ENCODE measurements around the gene EXOC3L2.

EXOC3L2 gene

GRCh38 chr19:45223879-45224278, 21.3 kb downstream of the EXOC3L2 start:
- no peak for DNase-seq (ENCODE audit: low read depth in 2 of 2, low spot score in 1 of 2)

GRCh38 chr19:45222724-45223123, 22.5 kb downstream of the EXOC3L2 start:
- no peak for DNase-seq (ENCODE audit: low read depth in 2 of 2, low spot score in 1 of 2)

GRCh38 chr19:45218911-45219743, 26.1 kb downstream of the EXOC3L2 start:
- no peak for DNase-seq (ENCODE audit: low read depth in 2 of 2, low spot score in 1 of 2)

- DNase-seq (ENCODE audit: low read depth in 2 of 2, low spot score in 1 of 2) = no peak
These were observed 26.8 kb downstream of the EXOC3L2 start for GRCh38 chr19:45218426-45218825.

GRCh38 chr19:45217957-45218334, 27.3 kb downstream of the EXOC3L2 start:
- DNase-seq (ENCODE audit: low read depth in 2 of 2, low spot score in 1 of 2) = no peak

GRCh38 chr19:45217193-45217956, 27.8 kb downstream of the EXOC3L2 start:
- no peak for DNase-seq (ENCODE audit: low read depth in 2 of 2, low spot score in 1 of 2)

- DNase-seq (ENCODE audit: low read depth in 2 of 2, low spot score in 1 of 2) = no peak
These were observed 28.5 kb downstream of the EXOC3L2 start for GRCh38 chr19:45216667-45217066.

- DNase-seq (ENCODE audit: low read depth in 2 of 2, low spot score in 1 of 2) = no peak
These were observed 29.6 kb downstream of the EXOC3L2 start for GRCh38 chr19:45215391-45216191.

- DNase-seq (ENCODE audit: low read depth in 2 of 2, low spot score in 1 of 2) = no peak
These were observed 32.2 kb downstream of the EXOC3L2 start for GRCh38 chr19:45213031-45213430.

GRCh38 chr19:45211751-45212381, 33.3 kb downstream of the EXOC3L2 start:
- DNase-seq (ENCODE audit: low read depth in 2 of 2, low spot score in 1 of 2) = no peak

- DNase-seq (ENCODE audit: low read depth in 2 of 2, low spot score in 1 of 2) = no peak
These were observed 38.9 kb downstream of the EXOC3L2 start for GRCh38 chr19:45206328-45206727.

GRCh38 chr19:45205810-45206209, 39.4 kb downstream of the EXOC3L2 start:
- DNase-seq (ENCODE audit: low read depth in 2 of 2, low spot score in 1 of 2) = no peak

- no peak for DNase-seq (ENCODE audit: low read depth in 2 of 2, low spot score in 1 of 2)
These were observed 42.6 kb downstream of the EXOC3L2 start for GRCh38 chr19:45202637-45203036.

- DNase-seq (ENCODE audit: low read depth in 2 of 2, low spot score in 1 of 2) = no peak
These were observed 44.6 kb downstream of the EXOC3L2 start for GRCh38 chr19:45200568-45200967.

GRCh38 chr19:45195764-45196163, 49.4 kb downstream of the EXOC3L2 start:
- no peak for DNase-seq (ENCODE audit: low read depth in 2 of 2, low spot score in 1 of 2)

GRCh38 chr19:45191375-45191774, 53.8 kb downstream of the EXOC3L2 start:
- no peak for DNase-seq (ENCODE audit: low read depth in 2 of 2, low spot score in 1 of 2)

- no peak for DNase-seq (ENCODE audit: low read depth in 2 of 2, low spot score in 1 of 2)
These were observed 55.2 kb downstream of the EXOC3L2 start for GRCh38 chr19:45189971-45190370.

GRCh38 chr19:45187421-45188100, 57.6 kb downstream of the EXOC3L2 start:
- DNase-seq (ENCODE audit: low read depth in 2 of 2, low spot score in 1 of 2) = no peak

GRCh38 chr19:45186509-45187334, 58.5 kb downstream of the EXOC3L2 start:
- DNase-seq (ENCODE audit: low read depth in 2 of 2, low spot score in 1 of 2) = no peak

- DNase-seq (ENCODE audit: low read depth in 2 of 2, low spot score in 1 of 2) = no peak
These were observed 61.1 kb downstream of the EXOC3L2 start for GRCh38 chr19:45184115-45184514.
